Measurements from ENCODE around the gene DACT1.

DNA sequence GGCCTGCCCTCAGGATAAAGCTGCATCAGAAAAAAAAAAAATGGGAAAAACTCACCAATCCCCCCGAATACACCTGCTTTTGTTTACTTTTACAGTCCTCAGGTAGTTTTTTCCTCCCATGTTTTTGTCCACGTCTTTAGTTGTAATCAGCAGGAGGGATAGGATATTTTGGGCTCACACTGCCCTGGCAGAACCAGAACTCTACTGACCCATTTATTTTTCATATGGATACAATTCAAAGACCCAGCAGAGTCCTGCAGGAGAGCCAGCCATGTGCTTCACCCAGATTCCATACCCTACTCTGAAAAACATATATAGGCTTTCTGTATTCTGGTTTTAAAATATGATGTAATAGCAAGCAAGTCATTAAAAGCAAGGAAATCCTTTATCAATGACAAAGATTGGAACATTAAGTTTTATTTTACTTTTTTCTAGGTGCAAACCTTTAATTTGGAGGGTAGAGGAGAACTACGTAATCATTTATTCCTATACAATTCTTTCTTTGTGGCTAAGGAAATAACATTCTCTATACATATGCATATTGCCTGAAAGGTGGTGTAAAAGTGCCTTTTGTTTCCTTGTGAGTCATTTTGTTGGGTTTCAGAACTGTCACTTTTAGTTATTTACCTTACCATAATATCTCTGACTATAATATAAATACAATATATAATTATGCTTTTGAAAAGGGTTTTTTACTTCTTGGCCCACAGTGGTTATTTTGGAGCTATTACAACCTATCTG lies 19.1 kb downstream of the DACT1 start:
- TF ChIP-seq NFRKB (IDR thresholded peaks at IDR 0.05) = no peak
- no peak for TF ChIP-seq ELF4 (IDR thresholded peaks at IDR 0.05)
- TF ChIP-seq BHLHE40 (IDR thresholded peaks at IDR 0.05; ENCODE audit: borderline replicate concordance) = no peak
- TF ChIP-seq FOXM1 (IDR thresholded peaks at IDR 0.05; ENCODE audit: borderline replicate concordance) = no peak
